Tibial nerve (tissue), 3 donors: ENCODE data around the gene NUDT21.

ENCODE experiments used
- POLR2A ChIP-seq, 2 donors: fragments of 450-650 bp; IDR thresholded peaks; one replicate each; pipeline ENCODE4 v1.6.1; 2017; ENCODE audit warnings: antibody characterized with exemption in 2 of 2, mild to moderate bottlenecking in 2 of 2, moderate library complexity in 2 of 2
- TF ChIP-seq, protein P1 (sequence below), 5 experiments: fragments of 200-600 bp in 3 of 5; fragments of 450-650 bp in 2 of 5; sonication (generic) in 3 of 5; IDR thresholded peaks; one replicate each; pipeline ENCODE4 v1.5.1; 2016 to 2019; ENCODE audit warnings: antibody characterized with exemption in 5 of 5, mild to moderate bottlenecking in 3 of 5, moderate library complexity in 2 of 5

DNA sequence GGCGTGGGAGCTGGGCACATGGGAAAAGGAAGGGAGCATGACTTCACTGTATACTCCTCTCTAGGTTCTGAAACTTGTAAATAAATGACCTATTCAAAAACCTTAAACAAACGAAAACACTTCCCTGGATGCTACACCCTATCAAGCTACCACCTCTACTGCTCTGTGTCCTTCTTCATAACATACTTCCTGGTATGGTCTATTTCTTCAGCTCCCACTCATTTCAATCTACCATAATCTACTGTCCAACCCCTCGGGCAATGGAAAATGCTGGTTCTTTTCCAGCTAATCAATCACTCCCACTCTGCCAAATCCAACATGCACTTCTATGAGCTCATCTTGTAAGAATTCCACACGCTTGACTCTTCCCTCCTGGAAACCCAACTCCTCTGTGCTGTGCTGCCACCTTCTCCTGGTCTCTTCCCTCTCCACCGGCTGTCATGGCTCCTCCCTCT, 68.2 kb downstream of the NUDT21 start:
- TF ChIP-seq, protein P1, sequence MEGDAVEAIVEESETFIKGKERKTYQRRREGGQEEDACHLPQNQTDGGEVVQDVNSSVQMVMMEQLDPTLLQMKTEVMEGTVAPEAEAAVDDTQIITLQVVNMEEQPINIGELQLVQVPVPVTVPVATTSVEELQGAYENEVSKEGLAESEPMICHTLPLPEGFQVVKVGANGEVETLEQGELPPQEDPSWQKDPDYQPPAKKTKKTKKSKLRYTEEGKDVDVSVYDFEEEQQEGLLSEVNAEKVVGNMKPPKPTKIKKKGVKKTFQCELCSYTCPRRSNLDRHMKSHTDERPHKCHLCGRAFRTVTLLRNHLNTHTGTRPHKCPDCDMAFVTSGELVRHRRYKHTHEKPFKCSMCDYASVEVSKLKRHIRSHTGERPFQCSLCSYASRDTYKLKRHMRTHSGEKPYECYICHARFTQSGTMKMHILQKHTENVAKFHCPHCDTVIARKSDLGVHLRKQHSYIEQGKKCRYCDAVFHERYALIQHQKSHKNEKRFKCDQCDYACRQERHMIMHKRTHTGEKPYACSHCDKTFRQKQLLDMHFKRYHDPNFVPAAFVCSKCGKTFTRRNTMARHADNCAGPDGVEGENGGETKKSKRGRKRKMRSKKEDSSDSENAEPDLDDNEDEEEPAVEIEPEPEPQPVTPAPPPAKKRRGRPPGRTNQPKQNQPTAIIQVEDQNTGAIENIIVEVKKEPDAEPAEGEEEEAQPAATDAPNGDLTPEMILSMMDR (IDR thresholded peaks at IDR 0.05): no peak
- no peak for TF ChIP-seq POLR2A (IDR thresholded peaks at IDR 0.05)
